GM12878 (cell line): ENCODE measurements around the gene SARM1. TPM values are rescaled to one million over a fixed set of nuclear protein-coding genes. Genes with fewer than 3 reads are reported as not detected.

Experiments used
- BACH1 ChIP-seq: fragments of 450-650 bp; IDR thresholded peaks from 2 replicates; pipeline ENCODE4 v1.6.1; 2017; ENCODE audit warnings: mild to moderate bottlenecking, borderline replicate concordance
- BHLHE40 ChIP-seq, 2 experiments: fragments of 450-650 bp in 1 of 2; IDR thresholded peaks; 2 replicates each; pipeline ENCODE4 v1.6.1; 2011 to 2017; ENCODE audit warnings: low read depth in 2 of 2, borderline replicate concordance in 1 of 2, improper control_type of control experiment in 1 of 2, low read length in 1 of 2, mild to moderate bottlenecking in 1 of 2
- CHD2 ChIP-seq: IDR thresholded peaks from 2 replicates; pipeline ENCODE4 v1.6.1; 2011; ENCODE audit warnings: low read depth, low read length, improper control_type of control experiment, borderline replicate concordance
- DPF2 ChIP-seq: fragments of 450-650 bp; IDR thresholded peaks from 2 replicates; pipeline ENCODE4 v1.6.1; 2017; ENCODE audit warnings: mild to moderate bottlenecking
- EGR1 ChIP-seq, 2 experiments: IDR thresholded peaks; 1 replicate in 1 of 2; 2 replicates in 1 of 2; pipeline ENCODE4 v1.6.1; 2011 to 2012; ENCODE audit warnings: low read depth in 2 of 2, low read length in 2 of 2, borderline replicate concordance in 1 of 2, mild to moderate bottlenecking in 1 of 2, moderate library complexity in 1 of 2
- GABPA ChIP-seq: IDR thresholded peaks from 2 replicates; pipeline ENCODE4 v1.6.1; 2014; ENCODE audit warnings: antibody characterized with exemption, low read depth, mild to moderate bottlenecking, inconsistent platforms
- IRF3 ChIP-seq: fragments of 450-650 bp; IDR thresholded peaks from 2 replicates; pipeline ENCODE4 v1.6.1; 2014; ENCODE audit warnings: mild to moderate bottlenecking
- IRF4 ChIP-seq: IDR thresholded peaks from 2 replicates; pipeline ENCODE4 v1.6.1; 2011; ENCODE audit warnings: low read depth, low read length
- LARP7 ChIP-seq: fragments of 450-650 bp; IDR thresholded peaks from 2 replicates; pipeline ENCODE4 v1.6.1; 2017; ENCODE audit warnings: mild to moderate bottlenecking
- MXI1 ChIP-seq: fragments of 150-350 bp; IDR thresholded peaks from 2 replicates; pipeline ENCODE4 v1.6.1; 2011; ENCODE audit warnings: low read depth, mild to moderate bottlenecking, inconsistent platforms, low read length, improper control_type of control experiment
- NR2F1 ChIP-seq: fragments of 450-650 bp; conservative IDR thresholded peaks from 2 replicates; pipeline ENCODE4 v1.6.1; 2017; ENCODE audit warnings: mild to moderate bottlenecking
- POLR2AphosphoS5 ChIP-seq: IDR thresholded peaks from 2 replicates; pipeline ENCODE4 v1.6.1; 2011; ENCODE audit warnings: mild to moderate bottlenecking, low read length, inconsistent platforms
- RB1 ChIP-seq: fragments of 450-650 bp; formaldehyde crosslinking; IDR thresholded peaks from 2 replicates; pipeline ENCODE4 v1.6.1; 2017; ENCODE audit warnings: mild to moderate bottlenecking, borderline replicate concordance
- RBBP5 ChIP-seq: fragments of 200-600 bp; sonication (generic); conservative IDR thresholded peaks from 2 replicates; pipeline ENCODE4 v1.6.1; 2016
- SMAD5 ChIP-seq: IDR thresholded peaks from 2 replicates; pipeline ENCODE4 v1.6.1; 2016; ENCODE audit warnings: antibody characterized with exemption, low read depth
- SMARCA5 ChIP-seq: fragments of 450-650 bp; IDR thresholded peaks from 2 replicates; pipeline ENCODE4 v1.6.1; 2017; ENCODE audit warnings: mild to moderate bottlenecking
- YBX1 ChIP-seq: fragments of 450-650 bp; IDR thresholded peaks from 2 replicates; pipeline ENCODE4 v1.6.1; 2016; ENCODE audit warnings: antibody characterized with exemption
- polyA plus RNA-seq, 11 experiments: library from polyadenylated mRNA; depleted of rRNA in 4 of 11; unstranded in 6 of 11; stranded (reverse) in 5 of 11; fragments of >200 nt; fragmentation: Nextera tagmentation in 4 of 11; fragmentation: Illumina TruSeq in 1 of 11; extraction: Ambion mirVana in 4 of 11; extraction: Trizol in 1 of 11; gene quantifications; 1 replicate in 1 of 11; 2 replicates in 10 of 11; pipeline versions ENCODE4 v1.2.1 to v1.2.3, GENCODE V29; 2011 to 2016; ENCODE audit warnings: inconsistent platforms in 2 of 11, missing spikeins in 2 of 11, low read depth in 1 of 11
- total RNA-seq, 4 experiments: library from RNA; depleted of rRNA in 3 of 4; stranded (reverse); fragments of >200 nt in 3 of 4; fragmentation: Illumina TruSeq in 1 of 4; extraction: Trizol in 1 of 4; gene quantifications; 2 replicates each; pipeline versions ENCODE4 v1.2.1 to v1.2.3, GENCODE V29; 2013 to 2021
- TF ChIP-seq, protein P1 (sequence below): fragments of 450-650 bp; formaldehyde crosslinking; IDR thresholded peaks from 2 replicates; pipeline ENCODE4 v1.5.0; 2022; ENCODE audit warnings: mild to moderate bottlenecking, missing genetic modification characterization
- TF ChIP-seq, protein P2 (sequence below): fragments of 450-650 bp; conservative IDR thresholded peaks from 2 replicates; pipeline ENCODE4 v1.6.1; 2017; ENCODE audit warnings: mild to moderate bottlenecking, moderate library complexity

The SARM1 gene
- total and polyA plus RNA-seq, 10 of the 15 experiments (the other 5 are each of a cell fraction or from before 2014, with no cell fraction given): 0.56 to 25.3 (median 11.9) TPM

DNA sequence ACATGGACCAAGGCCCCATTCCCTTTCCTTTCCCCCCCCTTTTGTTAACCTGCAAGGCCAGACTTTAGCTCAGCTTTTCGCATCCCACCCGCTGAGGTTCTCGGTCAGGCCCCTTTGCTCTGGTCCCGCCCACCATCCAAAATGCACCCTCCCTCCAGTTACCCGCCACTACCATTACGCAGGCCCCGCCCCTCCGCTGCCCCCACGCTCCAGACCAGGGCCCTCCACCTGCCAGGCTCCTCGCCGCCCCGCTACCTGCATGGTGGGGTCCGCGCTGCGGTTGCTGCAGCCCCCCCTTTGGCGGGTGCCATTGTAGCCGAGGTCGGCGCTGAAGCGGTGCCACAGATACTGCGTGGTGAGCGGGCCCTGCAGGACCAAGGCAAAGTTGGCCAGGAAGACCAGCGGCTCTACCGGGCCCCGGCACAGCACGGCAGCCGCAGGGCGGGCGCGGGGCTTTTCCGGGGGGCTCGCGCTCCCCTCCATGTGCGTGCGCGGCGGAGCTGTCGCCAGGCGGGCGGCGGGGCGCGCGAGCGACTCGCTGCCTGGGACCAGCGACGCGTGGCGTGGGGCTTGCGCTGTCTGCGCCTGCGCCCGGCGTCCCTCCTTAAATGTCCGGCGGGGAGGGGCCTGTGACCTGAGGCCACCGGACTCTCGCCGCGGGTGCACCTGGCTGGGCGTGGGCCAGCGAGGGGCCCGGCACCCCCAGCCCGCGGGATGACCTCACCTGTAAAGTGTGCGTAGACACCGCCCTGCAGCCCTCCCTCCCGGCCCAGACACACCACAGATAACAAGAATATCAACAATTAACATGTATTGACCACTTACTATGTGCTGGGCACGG lies 34.4 kb downstream of the SARM1 start, which contains the start of gene SLC46A1 (continued):
- TF ChIP-seq, protein P1, sequence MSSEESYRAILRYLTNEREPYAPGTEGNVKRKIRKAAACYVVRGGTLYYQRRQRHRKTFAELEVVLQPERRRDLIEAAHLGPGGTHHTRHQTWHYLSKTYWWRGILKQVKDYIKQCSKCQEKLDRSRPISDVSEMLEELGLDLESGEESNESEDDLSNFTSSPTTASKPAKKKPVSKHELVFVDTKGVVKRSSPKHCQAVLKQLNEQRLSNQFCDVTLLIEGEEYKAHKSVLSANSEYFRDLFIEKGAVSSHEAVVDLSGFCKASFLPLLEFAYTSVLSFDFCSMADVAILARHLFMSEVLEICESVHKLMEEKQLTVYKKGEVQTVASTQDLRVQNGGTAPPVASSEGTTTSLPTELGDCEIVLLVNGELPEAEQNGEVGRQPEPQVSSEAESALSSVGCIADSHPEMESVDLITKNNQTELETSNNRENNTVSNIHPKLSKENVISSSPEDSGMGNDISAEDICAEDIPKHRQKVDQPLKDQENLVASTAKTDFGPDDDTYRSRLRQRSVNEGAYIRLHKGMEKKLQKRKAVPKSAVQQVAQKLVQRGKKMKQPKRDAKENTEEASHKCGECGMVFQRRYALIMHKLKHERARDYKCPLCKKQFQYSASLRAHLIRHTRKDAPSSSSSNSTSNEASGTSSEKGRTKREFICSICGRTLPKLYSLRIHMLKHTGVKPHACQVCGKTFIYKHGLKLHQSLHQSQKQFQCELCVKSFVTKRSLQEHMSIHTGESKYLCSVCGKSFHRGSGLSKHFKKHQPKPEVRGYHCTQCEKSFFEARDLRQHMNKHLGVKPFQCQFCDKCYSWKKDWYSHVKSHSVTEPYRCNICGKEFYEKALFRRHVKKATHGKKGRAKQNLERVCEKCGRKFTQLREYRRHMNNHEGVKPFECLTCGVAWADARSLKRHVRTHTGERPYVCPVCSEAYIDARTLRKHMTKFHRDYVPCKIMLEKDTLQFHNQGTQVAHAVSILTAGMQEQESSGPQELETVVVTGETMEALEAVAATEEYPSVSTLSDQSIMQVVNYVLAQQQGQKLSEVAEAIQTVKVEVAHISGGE: no peak
- peak; percentile 77 for TF ChIP-seq MXI1
- no peak for TF ChIP-seq IRF3
- no peak for TF ChIP-seq RBBP5
- TF ChIP-seq DPF2: peak; percentile 75
- TF ChIP-seq, protein P2, sequence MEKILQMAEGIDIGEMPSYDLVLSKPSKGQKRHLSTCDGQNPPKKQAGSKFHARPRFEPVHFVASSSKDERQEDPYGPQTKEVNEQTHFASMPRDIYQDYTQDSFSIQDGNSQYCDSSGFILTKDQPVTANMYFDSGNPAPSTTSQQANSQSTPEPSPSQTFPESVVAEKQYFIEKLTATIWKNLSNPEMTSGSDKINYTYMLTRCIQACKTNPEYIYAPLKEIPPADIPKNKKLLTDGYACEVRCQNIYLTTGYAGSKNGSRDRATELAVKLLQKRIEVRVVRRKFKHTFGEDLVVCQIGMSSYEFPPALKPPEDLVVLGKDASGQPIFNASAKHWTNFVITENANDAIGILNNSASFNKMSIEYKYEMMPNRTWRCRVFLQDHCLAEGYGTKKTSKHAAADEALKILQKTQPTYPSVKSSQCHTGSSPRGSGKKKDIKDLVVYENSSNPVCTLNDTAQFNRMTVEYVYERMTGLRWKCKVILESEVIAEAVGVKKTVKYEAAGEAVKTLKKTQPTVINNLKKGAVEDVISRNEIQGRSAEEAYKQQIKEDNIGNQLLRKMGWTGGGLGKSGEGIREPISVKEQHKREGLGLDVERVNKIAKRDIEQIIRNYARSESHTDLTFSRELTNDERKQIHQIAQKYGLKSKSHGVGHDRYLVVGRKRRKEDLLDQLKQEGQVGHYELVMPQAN: peak; percentile 79
- no peak for TF ChIP-seq IRF4
- TF ChIP-seq EGR1 (IDR thresholded peaks at IDR 0.05; ENCODE audit: borderline replicate concordance in 1 of 2, low read depth in 2 of 2, low read length in 2 of 2): no peak; a peak in 1 of 3 replicates
- TF ChIP-seq YBX1: no peak
- TF ChIP-seq GABPA: no peak
- peak in 1 of 2 experiments; percentile 58; a peak in 2 of 4 replicates for TF ChIP-seq BHLHE40 (IDR thresholded peaks at IDR 0.05; ENCODE audit: borderline replicate concordance in 1 of 2, low read depth in 2 of 2, low read length in 1 of 2)
- TF ChIP-seq SMAD5: peak; percentile 55; the same call in 1 of the 2 replicates
- peak; percentile 74 for TF ChIP-seq LARP7
- peak; percentile 62; the same call in 1 of the 2 replicates for TF ChIP-seq RB1
- TF ChIP-seq SMARCA5: 0 out of 2 replicates have a peak, but pooled peaks have one; percentile 21
- peak; percentile 85; the same call in 1 of the 2 replicates for TF ChIP-seq BACH1
- TF ChIP-seq NR2F1: 0 out of 2 replicates have a peak, but pooled peaks have one; percentile 59
- peak; percentile 30; the same call in 1 of the 2 replicates for TF ChIP-seq POLR2AphosphoS5
- TF ChIP-seq CHD2: no peak
